ENCODE measurements around the gene FRY.
"Not testable (repeated sequence)": the region's sequence is repeated elsewhere in the genome, so short reads cannot be mapped to it uniquely, and the experiment has no call there.

FRY gene

GRCh38 chr13:32041429-32041828 is 9.9 kb downstream of the FRY start:
- no peak for DNase-seq (ENCODE audit: low spot score)

GRCh38 chr13:32042551-32042950 is 11.0 kb downstream of the FRY start:
- no peak for DNase-seq (ENCODE audit: low spot score)

DNA sequence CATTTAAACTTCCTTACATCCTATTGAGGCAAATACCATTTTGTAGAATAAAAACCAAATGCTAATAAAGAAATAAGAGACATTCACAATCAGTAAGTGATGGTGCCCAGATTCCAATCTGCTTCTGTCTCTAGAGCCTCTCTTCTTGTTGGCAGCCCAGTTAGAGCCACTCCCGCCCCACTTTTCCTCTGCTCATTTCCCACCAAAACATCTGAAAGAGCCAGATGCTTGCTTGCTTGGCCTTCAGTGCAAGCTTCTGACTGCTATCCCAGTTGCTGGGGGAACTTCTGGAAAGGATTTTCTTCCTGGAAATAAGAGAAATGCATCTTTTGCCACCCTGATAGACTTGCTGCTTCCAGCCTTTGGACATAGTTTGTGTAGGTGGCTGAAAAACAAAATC is 12.9 kb downstream of the FRY start:
- no peak for DNase-seq (ENCODE audit: low spot score)

DNA sequence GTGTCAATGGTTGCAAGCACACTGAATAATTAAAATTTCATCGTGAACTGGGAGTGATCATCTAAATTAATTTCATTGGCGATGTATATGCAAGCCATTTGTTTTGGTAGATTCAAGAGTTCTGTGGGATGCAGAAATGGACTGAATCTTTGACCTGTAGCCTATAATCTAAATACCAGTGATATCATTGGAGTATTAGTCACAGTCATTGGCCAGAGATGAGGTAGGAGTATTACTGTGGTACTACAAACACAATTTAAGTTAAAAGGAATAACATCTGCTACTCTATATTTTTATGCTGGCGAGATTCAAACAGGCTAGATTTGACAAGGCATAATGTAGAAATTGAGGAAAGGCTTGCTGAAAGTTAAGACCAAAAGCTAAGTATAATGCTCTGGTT is 14.0 kb downstream of the FRY start:
- DNase-seq (ENCODE audit: low spot score) = no peak

- no peak for DNase-seq (ENCODE audit: low spot score)
Measured at GRCh38 chr13:32045982-32046785, 14.6 kb downstream of the FRY start.

DNA sequence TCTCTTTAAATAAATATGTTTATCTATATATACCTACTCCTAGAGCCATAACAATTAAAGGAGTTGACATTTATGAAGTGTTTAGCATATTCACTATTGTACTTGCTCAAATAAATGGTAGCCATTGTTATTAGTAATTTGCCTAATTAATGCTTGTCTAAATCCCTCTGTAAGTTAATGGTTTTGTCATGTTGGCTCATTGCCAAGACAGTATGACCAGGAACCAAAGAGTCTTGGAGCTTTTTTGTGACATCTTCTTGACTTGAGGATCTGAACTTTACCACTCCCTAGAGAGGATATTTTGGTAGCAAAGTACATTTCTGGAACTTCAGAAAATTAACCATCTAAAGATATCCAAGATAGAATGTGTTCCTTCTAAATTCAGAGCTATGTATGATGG is 15.5 kb downstream of the FRY start:
- DNase-seq (ENCODE audit: low spot score) = no peak

- DNase-seq (ENCODE audit: low spot score) = no peak
Measured at GRCh38 chr13:32047793-32048192, 16.2 kb downstream of the FRY start.

DNA sequence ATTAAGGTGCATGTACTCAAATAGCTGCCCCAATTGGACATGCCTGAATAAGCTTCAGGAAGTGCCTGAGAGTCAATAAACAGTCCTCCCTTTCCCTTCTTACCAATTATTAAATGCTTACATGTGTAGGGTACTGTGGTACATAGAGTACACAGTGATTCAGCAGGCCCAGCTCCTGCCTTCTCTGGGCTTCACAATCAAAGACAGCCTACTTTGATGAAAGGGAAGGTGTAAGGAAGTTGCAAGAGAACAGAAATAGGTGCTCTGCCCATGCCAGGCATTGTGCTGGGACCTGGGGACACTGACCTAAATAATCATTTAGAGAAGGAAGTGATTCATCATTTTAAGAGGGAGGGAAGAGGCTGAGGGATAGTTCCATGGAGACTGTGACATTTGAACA is 17.2 kb downstream of the FRY start:
- no peak for DNase-seq (ENCODE audit: low spot score)

GRCh38 chr13:32051156-32051555 is 19.6 kb downstream of the FRY start:
- DNase-seq (ENCODE audit: low spot score) = no peak

GRCh38 chr13:32056316-32056715 is 24.7 kb downstream of the FRY start:
- no peak for DNase-seq (ENCODE audit: low spot score)

- not testable (repeated sequence) for DNase-seq (ENCODE audit: low spot score)
Measured at GRCh38 chr13:32057325-32057724, 25.8 kb downstream of the FRY start.

- no peak for DNase-seq (ENCODE audit: low spot score)
Measured at GRCh38 chr13:32059511-32059984, 28.0 kb downstream of the FRY start.

- no peak for DNase-seq (ENCODE audit: low spot score)
Measured at GRCh38 chr13:32060401-32060878, 28.9 kb downstream of the FRY start.

GRCh38 chr13:32063619-32064233 is 32.2 kb downstream of the FRY start:
- DNase-seq (ENCODE audit: low spot score) = no peak

DNA sequence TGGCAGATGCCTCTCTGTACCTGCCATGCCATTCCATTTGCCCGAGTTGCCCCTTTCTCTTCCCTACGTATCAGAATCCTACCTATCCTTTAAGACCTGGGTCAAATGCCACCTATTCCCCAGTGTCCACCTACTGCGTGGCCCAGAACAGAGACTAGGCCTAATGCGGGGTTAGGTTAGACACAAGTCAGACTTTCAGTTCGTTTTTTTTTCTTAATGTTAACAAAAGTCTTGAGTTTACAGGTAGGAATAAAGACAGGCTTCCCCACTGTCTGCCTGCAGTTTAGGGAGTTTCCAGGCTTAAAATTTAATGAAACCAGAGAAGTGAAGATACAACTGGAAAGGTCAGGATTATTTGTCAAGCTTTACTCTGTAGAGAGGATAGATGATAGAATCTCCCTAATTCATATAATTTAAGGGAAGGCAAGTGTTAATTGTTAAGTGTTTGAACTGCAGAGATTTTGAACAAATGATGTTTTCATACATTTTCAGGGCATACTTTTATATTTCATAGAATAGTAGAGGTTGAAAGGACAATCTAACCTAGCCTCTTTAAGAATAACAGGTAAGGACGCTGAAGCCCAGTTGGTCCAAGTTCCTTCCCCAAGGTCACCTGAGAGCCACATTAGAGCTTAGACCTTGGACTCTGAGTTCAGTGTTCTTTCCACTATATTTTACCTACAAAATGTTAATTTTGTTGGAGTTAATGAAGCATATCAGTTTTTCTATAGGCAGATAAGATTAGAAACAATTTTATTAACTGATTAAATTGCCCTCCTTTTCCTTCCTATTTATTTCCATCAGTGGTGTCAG is 35.8 kb downstream of the FRY start:
- DNase-seq (ENCODE audit: low spot score) = no peak

GRCh38 chr13:32068255-32068654 is 36.7 kb downstream of the FRY start:
- no peak for DNase-seq (ENCODE audit: low spot score)

GRCh38 chr13:32073180-32073864 is 41.7 kb downstream of the FRY start:
- no peak for DNase-seq (ENCODE audit: low spot score)

- no peak for DNase-seq (ENCODE audit: low spot score)
Measured at GRCh38 chr13:32075170-32075851, 43.7 kb downstream of the FRY start.

DNA sequence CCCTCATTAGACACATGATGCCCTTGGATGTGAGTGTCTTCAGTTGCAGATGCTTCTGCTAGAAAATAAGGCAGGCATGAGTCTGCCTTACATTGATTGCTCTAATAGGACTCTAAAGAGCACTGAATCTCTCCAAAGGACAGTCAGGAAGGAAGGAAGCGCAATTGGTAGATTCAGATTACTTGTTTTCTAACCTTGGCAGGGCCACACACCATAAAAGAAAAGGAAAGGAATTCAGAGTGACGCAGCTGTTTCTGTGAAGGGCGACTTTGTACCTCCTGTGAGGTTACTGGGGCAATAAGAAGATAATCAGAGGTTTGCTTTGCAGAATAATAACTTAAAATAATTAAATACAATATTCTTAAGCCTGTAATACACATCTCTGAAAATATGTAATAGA is 48.0 kb downstream of the FRY start:
- no peak for DNase-seq (ENCODE audit: low spot score)

DNA sequence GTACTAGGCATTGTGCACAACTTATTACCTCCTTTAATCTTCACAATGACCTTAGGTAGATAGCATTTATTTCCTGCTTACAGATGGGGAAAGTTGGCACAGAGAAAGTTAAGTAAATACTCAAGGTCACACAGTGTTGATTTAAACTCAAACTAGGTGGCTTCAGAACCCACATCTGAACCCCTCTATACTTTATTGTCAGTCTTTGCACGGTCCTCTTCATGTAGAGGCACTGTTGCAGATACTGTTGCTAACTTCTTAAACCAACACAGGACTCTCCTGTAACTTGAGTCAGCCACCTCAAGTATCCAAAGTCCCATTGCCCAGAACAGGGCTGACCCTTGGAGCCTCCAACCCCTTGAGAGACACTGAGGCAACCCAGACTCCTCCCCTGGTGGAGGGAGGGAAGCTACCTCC is 48.8 kb downstream of the FRY start:
- no peak for DNase-seq (ENCODE audit: low spot score)

GRCh38 chr13:32081591-32081990 is 50.0 kb downstream of the FRY start:
- no peak for DNase-seq (ENCODE audit: low spot score)
